Stimulated activated CD4-positive, alpha-beta T cell treated with anti-CD3 and anti-CD28 coated beads, Interleukin-1b, Interleukin-23, amount 100 ng/mL, for 1 hour (primary cell): Measurements from ENCODE around the gene FLT1.

Experiments used
- DNase-seq, 2 donors: peaks; one replicate each; pipeline ENCODE4 v3.0.0-alpha.2; 2020; ENCODE audit warnings: low read depth in 2 of 2

Gene FLT1

GRCh38 chr13:28485996-28486543 lies 8.9 kb downstream of the FLT1 start:
- no peak for DNase-seq

GRCh38 chr13:28485551-28485950 lies 9.4 kb downstream of the FLT1 start:
- DNase-seq, result no peak

GRCh38 chr13:28485097-28485496 lies 9.8 kb downstream of the FLT1 start:
- DNase-seq, result no peak

- no peak for DNase-seq
These were observed 11.5 kb downstream of the FLT1 start for GRCh38 chr13:28483313-28483931.

DNA sequence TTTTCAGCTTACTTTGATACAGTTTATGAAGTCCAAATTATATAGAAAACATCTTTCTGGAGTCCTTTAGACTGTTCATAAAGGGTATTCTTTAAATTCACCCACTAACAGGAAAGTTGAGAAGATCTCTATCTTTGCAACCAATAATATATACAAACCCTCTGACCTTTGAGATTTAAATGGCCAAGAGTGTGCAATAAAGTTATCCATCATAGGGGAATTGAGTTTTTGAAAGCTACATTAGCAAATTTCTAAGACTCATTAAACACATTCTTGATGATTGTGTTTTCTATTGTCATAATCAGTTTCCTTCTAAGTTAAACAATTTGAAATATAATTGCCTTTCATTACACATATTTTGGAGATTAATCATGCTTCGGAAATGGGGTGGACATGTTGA lies 15.9 kb downstream of the FLT1 start:
- no peak for DNase-seq

DNA sequence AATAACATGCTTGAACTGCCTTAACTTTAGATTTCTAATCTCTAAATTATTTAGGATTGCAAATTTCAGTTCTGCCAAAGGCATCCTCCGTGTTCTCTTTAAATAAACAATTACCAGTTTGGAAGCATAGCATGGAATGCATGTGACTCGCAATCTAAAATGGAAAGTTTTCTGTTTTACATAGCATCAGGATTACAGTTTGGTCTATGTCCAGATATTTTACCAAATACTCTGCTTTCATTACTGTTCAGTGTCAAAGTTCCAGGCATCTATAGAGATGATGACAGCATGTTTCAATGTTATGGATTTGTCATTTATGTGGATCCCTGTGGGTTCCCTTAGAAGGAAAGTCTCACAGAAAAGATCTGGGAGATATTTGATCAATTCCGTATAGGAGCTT lies 16.8 kb downstream of the FLT1 start:
- DNase-seq, result no peak

GRCh38 chr13:28477709-28477973 lies 17.3 kb downstream of the FLT1 start:
- no peak for DNase-seq

- DNase-seq, result no peak
These were observed 17.8 kb downstream of the FLT1 start for GRCh38 chr13:28476919-28477708.

DNA sequence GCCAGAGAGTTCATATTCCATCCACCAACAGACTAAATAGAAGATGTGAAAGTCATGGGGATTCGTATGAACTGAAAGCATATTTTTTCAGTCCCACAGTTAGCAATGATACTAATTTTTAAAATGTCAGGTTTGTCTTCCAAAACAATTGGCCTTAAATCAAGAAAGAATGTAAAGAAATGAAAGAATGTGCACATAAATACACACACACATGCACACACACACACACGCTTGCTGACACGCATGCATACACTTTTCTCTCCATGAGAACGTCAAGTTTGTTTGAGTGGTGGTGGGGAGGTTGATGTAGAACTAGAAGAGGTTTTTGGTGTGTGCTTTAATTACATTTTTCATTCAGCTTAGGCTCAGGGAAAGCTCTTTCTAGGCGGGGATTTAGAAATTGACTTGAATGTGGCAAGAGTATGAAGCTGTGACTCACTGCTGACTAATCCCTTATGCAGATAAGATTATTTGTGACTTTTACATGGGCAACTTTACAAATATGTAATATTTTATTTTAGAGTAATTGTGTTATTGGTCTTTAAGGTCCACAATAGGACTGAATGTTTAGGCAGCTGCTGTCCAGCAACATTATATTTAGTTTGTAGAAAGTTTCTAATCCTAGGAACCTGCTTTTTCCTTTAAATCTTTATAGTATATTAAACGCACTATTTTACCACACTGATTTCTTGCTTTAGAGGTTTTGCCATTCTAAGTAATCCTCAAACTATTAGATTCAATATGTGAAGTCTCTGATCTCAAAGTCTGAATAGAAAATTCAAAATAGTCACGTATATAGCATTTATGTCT lies 18.8 kb downstream of the FLT1 start:
- no peak for DNase-seq

- no peak for DNase-seq
These were observed 20.3 kb downstream of the FLT1 start for GRCh38 chr13:28474491-28475134.

- no peak for DNase-seq
These were observed 21.9 kb downstream of the FLT1 start for GRCh38 chr13:28473044-28473443.

DNA sequence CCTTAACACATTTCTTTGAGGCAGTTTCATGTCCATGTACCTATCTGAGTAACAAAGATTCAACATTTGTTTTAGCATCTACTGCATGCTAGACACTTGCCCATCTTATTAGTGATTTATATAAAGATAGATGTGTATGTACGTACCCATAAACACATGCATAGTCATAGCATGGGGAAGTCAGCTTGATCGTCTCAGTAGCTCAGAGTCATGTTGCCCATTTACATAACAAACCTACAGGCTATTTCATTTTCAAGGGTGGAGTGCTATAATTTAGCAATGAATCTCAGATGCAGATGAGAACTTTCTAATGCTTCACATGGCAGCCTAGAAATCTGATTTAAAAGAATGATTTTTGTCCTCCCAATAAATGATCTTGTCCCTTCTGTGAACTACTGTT lies 23.5 kb downstream of the FLT1 start:
- DNase-seq, result no peak

GRCh38 chr13:28470296-28470695 lies 24.6 kb downstream of the FLT1 start:
- no peak for DNase-seq

GRCh38 chr13:28469316-28469715 lies 25.6 kb downstream of the FLT1 start:
- no peak for DNase-seq

- DNase-seq, result no peak
These were observed 26.7 kb downstream of the FLT1 start for GRCh38 chr13:28468023-28468915.

- DNase-seq, result no peak
These were observed 27.9 kb downstream of the FLT1 start for GRCh38 chr13:28467034-28467433.

- DNase-seq, result no peak
These were observed 28.8 kb downstream of the FLT1 start for GRCh38 chr13:28466151-28466550.

GRCh38 chr13:28464861-28465460 lies 30.0 kb downstream of the FLT1 start:
- DNase-seq, result no peak

GRCh38 chr13:28463481-28463880 lies 31.4 kb downstream of the FLT1 start:
- no peak for DNase-seq

- DNase-seq, result no peak
These were observed 35.0 kb downstream of the FLT1 start for GRCh38 chr13:28459911-28460310.

DNA sequence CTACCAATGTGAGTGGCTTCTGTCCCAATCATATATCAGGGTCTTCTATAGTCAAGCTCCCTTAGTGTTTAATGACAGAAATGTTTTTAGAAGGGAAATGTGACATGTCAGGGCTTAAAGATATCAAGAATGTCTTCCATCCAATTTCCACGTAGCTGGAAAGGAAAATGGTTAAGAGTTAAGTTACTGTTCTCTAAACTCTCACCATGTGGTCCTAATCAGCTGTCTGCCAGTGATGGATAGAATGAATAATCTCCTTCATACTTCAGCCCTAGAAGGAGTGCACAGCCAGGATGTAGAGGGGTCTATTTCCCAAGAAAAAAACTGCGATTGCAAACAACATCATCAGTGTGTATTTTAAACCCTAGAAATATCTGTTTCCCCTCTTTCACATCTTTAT lies 36.3 kb downstream of the FLT1 start:
- DNase-seq, result no peak
